Stomach (tissue), 9 donors: ENCODE measurements around the gene ZNF423. TPM values are rescaled to one million over a fixed set of nuclear protein-coding genes. Genes with fewer than 3 reads are reported as not detected.

Experiments used
- DNase-seq, 2 donors: peaks; one replicate each; pipeline versions ENCODE4 v3.0.0 to v3.0.0-alpha.2; 2013 to 2019
- H3K27ac ChIP-seq, 5 donors: fragments of 200-600 bp in 4 of 5; sonication (generic) in 4 of 5; one replicate each; pipeline ENCODE4 v1.5.1; 2013 to 2019; ENCODE audit warnings: mild to moderate bottlenecking in 1 of 5, moderate library complexity in 1 of 5
- H3K27me3 ChIP-seq, 3 donors: fragments of 200-600 bp; sonication (generic); one replicate each; pipeline ENCODE4 v1.5.1; 2017 to 2019; ENCODE audit warnings: mixed run types in 1 of 3
- H3K36me3 ChIP-seq, 4 donors: fragments of 200-600 bp; sonication (generic); 1 replicate in 3 of 4; 2 replicates in 1 of 4; pipeline ENCODE4 v1.5.1; 2016 to 2019
- H3K4me1 ChIP-seq, 4 donors: fragments of 200-600 bp; sonication (generic); one replicate each; pipeline ENCODE4 v1.5.1; 2016 to 2019
- H3K4me3 ChIP-seq, 4 donors: fragments of 200-600 bp; sonication (generic) in 3 of 4; one replicate each; pipeline ENCODE4 v1.5.1; 2016 to 2019; ENCODE audit warnings: mild to moderate bottlenecking in 1 of 4
- H3K9me3 ChIP-seq, 4 donors: fragments of 200-600 bp; sonication (generic); one replicate each; pipeline ENCODE4 v1.5.1; 2016 to 2019
- EP300 ChIP-seq: sonication (generic); formaldehyde crosslinking; IDR thresholded peaks from one replicate; pipeline ENCODE4 v1.6.1; 2017; ENCODE audit warnings: antibody characterized with exemption
- POLR2A ChIP-seq, 4 donors: fragments of 450-650 bp; IDR thresholded peaks; one replicate each; pipeline ENCODE4 v1.6.1; 2016; ENCODE audit warnings: antibody characterized with exemption in 4 of 4, control low read depth in 2 of 4, mild to moderate bottlenecking in 1 of 4, moderate library complexity in 1 of 4
- POLR2AphosphoS5 ChIP-seq, 3 donors: sonication (generic); formaldehyde crosslinking; IDR thresholded peaks; one replicate each; pipeline ENCODE4 v1.6.1; 2016; ENCODE audit warnings: antibody characterized with exemption in 3 of 3
- WGBS, 5 donors: extraction: QIAGEN DNeasy Blood & Tissue Kit in 3 of 5; methylation state at CpG; one replicate each; pipeline versions ENCODE4 v1.1.5 to v1.1.7; 2013 to 2018; 5-methylcytosine and 5-hydroxymethylcytosine counted together
- intact Hi-C: fragments of 100-400 bp; cut with DNase I; formaldehyde crosslinking; loops from one replicate; pipeline ENCODE4 v1.15.1; 2023; ENCODE audit warnings: low total_unique reads
- polyA plus RNA-seq, 3 donors: library from polyadenylated mRNA; stranded (reverse); fragments of 200-250 nt; gene quantifications; one replicate each; pipeline ENCODE4 v1.2.3, GENCODE V29; 2013
- total RNA-seq, 5 donors: library from RNA; depleted of rRNA; stranded (reverse); fragments of >200 nt; gene quantifications; one replicate each; pipeline versions ENCODE4 v1.1.0 to v1.2.3, GENCODE V29; 2014 to 2016
- TF ChIP-seq, protein P1 (sequence below), 7 experiments: fragments of 450-650 bp in 4 of 7; fragments of 200-600 bp in 3 of 7; sonication (generic) in 3 of 7; IDR thresholded peaks; one replicate each; pipeline ENCODE4 v1.5.1; 2016 to 2019; ENCODE audit warnings: antibody characterized with exemption in 7 of 7, control low read depth in 2 of 7, mild to moderate bottlenecking in 1 of 7
- donor health status: healthy with polysubstance abuse.
- donor health status: Bipolar disorder and iron deficiency.
- donor health status: healthy.

The ZNF423 gene
- total and polyA plus RNA-seq, 8 donors = 0.29 to 3.5 (median 1.0) TPM

DNA sequence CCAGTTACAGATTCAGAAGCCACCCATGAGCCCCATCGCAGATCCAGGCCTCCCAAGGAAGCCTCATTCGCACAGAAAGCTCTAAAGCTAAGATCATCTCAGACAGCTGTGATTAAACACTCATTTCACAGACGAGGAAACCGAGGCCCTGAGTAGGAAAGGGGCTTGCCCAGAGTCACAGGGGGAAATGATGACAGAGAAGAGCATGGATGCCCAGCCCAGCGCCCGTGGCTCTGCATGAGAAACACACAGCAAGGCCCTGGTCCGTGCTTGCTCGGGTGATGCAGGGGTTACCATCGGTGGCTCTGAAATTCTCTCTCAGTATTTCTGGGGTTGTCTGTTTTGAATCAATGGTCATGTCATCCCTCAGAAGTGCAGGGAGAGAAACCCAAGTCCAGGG is 372.7 kb downstream of the ZNF423 start:
- Histone ChIP-seq H3K27ac (no peak overlapping the region), H3K36me3 (no peaks in the 10 kb centered on the region), H3K4me3 (no peak overlapping the region), H3K9me3 (no peaks in the 10 kb centered on the region), H3K4me1 (peaks cover 0 to 13% (median 8%) of the 10 kb centered on the region in 4 donors), H3K27me3 (peaks cover 0 to 3% (median under 1%) of the 10 kb centered on the region in 3 donors)
- no peak for DNase-seq
- TF ChIP-seq EP300 (no peak), POLR2AphosphoS5 (IDR thresholded peaks at IDR 0.05) (no peak), POLR2A (IDR thresholded peaks at IDR 0.05) (no peak)
- TF ChIP-seq, protein P1, sequence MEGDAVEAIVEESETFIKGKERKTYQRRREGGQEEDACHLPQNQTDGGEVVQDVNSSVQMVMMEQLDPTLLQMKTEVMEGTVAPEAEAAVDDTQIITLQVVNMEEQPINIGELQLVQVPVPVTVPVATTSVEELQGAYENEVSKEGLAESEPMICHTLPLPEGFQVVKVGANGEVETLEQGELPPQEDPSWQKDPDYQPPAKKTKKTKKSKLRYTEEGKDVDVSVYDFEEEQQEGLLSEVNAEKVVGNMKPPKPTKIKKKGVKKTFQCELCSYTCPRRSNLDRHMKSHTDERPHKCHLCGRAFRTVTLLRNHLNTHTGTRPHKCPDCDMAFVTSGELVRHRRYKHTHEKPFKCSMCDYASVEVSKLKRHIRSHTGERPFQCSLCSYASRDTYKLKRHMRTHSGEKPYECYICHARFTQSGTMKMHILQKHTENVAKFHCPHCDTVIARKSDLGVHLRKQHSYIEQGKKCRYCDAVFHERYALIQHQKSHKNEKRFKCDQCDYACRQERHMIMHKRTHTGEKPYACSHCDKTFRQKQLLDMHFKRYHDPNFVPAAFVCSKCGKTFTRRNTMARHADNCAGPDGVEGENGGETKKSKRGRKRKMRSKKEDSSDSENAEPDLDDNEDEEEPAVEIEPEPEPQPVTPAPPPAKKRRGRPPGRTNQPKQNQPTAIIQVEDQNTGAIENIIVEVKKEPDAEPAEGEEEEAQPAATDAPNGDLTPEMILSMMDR (IDR thresholded peaks at IDR 0.05) = no peak
- 85 to 93% (median 92%) methylated on average over 9 of the region's 9 CpGs for WGBS, 5 donors
- intact Hi-C loops = no loop called here

DNA sequence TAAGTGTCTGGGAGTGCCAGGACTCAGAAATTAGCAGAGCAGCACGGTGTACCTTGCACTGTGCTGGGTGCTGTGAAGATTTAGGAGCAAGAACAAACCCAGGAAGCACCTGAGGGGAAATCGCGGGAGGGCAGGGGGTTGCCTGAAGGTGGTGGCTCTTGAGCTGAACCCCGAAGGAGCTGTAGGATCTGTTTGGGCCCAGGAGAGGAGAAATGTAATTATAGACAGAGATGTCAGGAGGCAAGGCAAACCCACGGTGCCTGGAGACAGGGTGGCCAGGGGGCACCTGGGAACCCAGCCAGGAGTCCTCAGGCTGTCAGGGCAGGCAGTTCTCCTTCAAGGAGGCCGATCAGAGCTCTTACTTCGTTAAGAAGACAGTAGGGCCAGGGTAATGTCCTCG is 373.2 kb downstream of the ZNF423 start:
- H3K4me3 ChIP-seq = no peak overlapping the region
- no peaks in the 10 kb centered on the region for H3K36me3 ChIP-seq
- no peak for TF ChIP-seq EP300
- no peak for TF ChIP-seq POLR2A (IDR thresholded peaks at IDR 0.05)
- TF ChIP-seq, protein P1 (IDR thresholded peaks at IDR 0.05) = no peak
- no peak for TF ChIP-seq POLR2AphosphoS5 (IDR thresholded peaks at IDR 0.05)
- H3K27me3 ChIP-seq = peaks cover 0 to 3% (median 3%) of the 10 kb centered on the region in 3 donors
- no peak for DNase-seq
- 61 to 72% (median 67%) methylated on average over 8 of the region's 8 CpGs for WGBS, 5 donors
- peaks cover 0 to 13% (median 8%) of the 10 kb centered on the region in 4 donors for H3K4me1 ChIP-seq
- intact Hi-C loops = no loop called here
- no peaks in the 10 kb centered on the region for H3K9me3 ChIP-seq
- H3K27ac ChIP-seq = no peak overlapping the region

DNA sequence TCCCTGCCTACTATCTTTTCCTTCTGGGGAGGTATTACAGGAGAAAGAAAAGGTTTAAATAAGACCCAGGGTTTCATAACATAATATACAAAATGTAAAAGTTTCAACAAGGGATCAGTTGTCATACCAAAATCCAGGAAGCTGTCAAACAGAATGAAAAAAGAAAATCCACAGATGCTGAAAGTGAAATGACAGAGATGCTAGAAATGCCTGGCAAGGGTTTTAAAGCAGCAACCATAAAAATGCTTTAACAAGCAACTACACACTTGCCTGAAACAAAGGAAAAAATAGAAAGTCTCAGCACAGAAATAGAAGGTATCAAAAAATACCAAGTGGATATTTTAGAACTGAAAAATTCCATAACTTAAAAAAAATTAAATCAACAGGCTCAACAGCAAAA is 377.3 kb downstream of the ZNF423 start:
- DNase-seq = no peak
- no peaks in the 10 kb centered on the region for H3K36me3 ChIP-seq
- H3K4me1 ChIP-seq = peaks cover 0 to 1% (median under 1%) of the 10 kb centered on the region in 4 donors
- no peaks in the 10 kb centered on the region for H3K9me3 ChIP-seq
- no peak overlapping the region for H3K4me3 ChIP-seq
- no peak overlapping the region for H3K27ac ChIP-seq
- intact Hi-C loops = no loop called here
- peaks cover 0 to 3% (median 0%) of the 10 kb centered on the region in 3 donors for H3K27me3 ChIP-seq
- TF ChIP-seq POLR2AphosphoS5 (IDR thresholded peaks at IDR 0.05) (no peak), EP300 (no peak), POLR2A (IDR thresholded peaks at IDR 0.05) (no peak)
- TF ChIP-seq, protein P1 (IDR thresholded peaks at IDR 0.05) = no peak

DNA sequence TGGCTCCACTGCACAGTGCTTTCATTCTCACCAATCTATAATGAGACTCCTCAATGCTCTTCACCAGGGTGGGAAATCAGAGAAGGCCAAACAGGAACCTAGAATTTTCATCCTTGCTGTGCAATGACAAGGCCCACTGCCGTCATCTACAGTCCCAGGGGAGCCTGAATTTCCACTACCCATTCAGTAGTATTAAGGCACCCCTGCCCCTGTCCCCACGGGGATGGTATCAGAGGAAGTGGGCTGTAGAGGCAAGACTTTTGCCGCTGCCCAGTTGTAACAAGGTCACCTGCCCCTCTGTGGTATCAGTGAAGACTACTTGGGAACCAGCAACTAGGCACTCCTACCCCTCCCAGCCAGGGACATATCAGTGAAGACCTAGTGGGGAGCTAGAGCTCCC is 377.8 kb downstream of the ZNF423 start:
- Histone ChIP-seq H3K27ac (no peak overlapping the region), H3K9me3 (no peaks in the 10 kb centered on the region), H3K4me1 (no peaks in the 10 kb centered on the region), H3K27me3 (peaks cover 0 to 3% (median 0%) of the 10 kb centered on the region in 3 donors), H3K36me3 (no peaks in the 10 kb centered on the region), H3K4me3 (no peak overlapping the region)
- TF ChIP-seq EP300 (no peak), POLR2AphosphoS5 (IDR thresholded peaks at IDR 0.05) (no peak), POLR2A (IDR thresholded peaks at IDR 0.05) (no peak)
- TF ChIP-seq, protein P1 (IDR thresholded peaks at IDR 0.05) = no peak
- no peak for DNase-seq
- intact Hi-C loops = no loop called here
- WGBS, 5 donors = 77 to 95% (median 85%) methylated on average over 3 of the region's 3 CpGs
